HEK293T (cell line): ENCODE results near the gene CAMSAP1.

Experiments
- CTCF ChIA-PET: fragments of 350-600 bp; formaldehyde crosslinking; extraction: SDS; loops from one replicate; lab custom pipeline; 2021; ENCODE audit warnings: antibody characterized with exemption, inconsistent platforms; lab: Yijun Ruan, JAX
- POLR2A ChIA-PET: fragments of 350-600 bp; formaldehyde crosslinking; extraction: SDS; loops from one replicate; lab custom pipeline; 2020; ENCODE audit warnings: antibody characterized with exemption, inconsistent platforms; lab: Yijun Ruan, JAX
- DNase-seq: peaks from one replicate; pipeline ENCODE4 v3.0.0; 2012; ENCODE audit warnings: mixed read lengths; ENCODE audit errors: extremely low spot score
- ARNT ChIP-seq: fragments of 450-650 bp; IDR thresholded peaks from 2 replicates; pipeline ENCODE4 v1.6.1; 2017; ENCODE audit warnings: mild to moderate bottlenecking
- BHLHE40 ChIP-seq: fragments of 450-650 bp; IDR thresholded peaks from 2 replicates; pipeline ENCODE4 v1.6.1; 2016; ENCODE audit warnings: mild to moderate bottlenecking, moderate library complexity, borderline replicate concordance
- CTBP1 ChIP-seq: fragments of 450-650 bp; IDR thresholded peaks from 2 replicates; pipeline ENCODE4 v1.6.1; 2016; ENCODE audit warnings: borderline replicate concordance
- ELF4 ChIP-seq: fragments of 450-650 bp; IDR thresholded peaks from 2 replicates; pipeline ENCODE4 v1.6.1; 2017; ENCODE audit warnings: antibody characterized with exemption
- FOXA1 ChIP-seq: fragments of 450-650 bp; IDR thresholded peaks from 2 replicates; pipeline ENCODE4 v1.6.1; 2016; ENCODE audit warnings: mild to moderate bottlenecking
- FOXK2 ChIP-seq: fragments of 450-650 bp; IDR thresholded peaks from 2 replicates; pipeline ENCODE4 v1.6.1; 2016; ENCODE audit warnings: mild to moderate bottlenecking
- FOXM1 ChIP-seq: fragments of 450-650 bp; IDR thresholded peaks from 2 replicates; pipeline ENCODE4 v1.6.1; 2017; ENCODE audit warnings: mild to moderate bottlenecking, borderline replicate concordance
- HDGF ChIP-seq: fragments of 450-650 bp; IDR thresholded peaks from 2 replicates; pipeline ENCODE4 v1.6.1; 2017; ENCODE audit warnings: antibody characterized with exemption, borderline replicate concordance
- L3MBTL2 ChIP-seq: fragments of 450-650 bp; conservative IDR thresholded peaks from 2 replicates; pipeline ENCODE4 v1.6.1; 2016; ENCODE audit warnings: mild to moderate bottlenecking
- LEF1 ChIP-seq: fragments of 450-650 bp; IDR thresholded peaks from 2 replicates; pipeline ENCODE4 v1.6.1; 2017; ENCODE audit warnings: mild to moderate bottlenecking, borderline replicate concordance
- NFRKB ChIP-seq: fragments of 450-650 bp; IDR thresholded peaks from 2 replicates; pipeline ENCODE4 v1.6.1; 2016; ENCODE audit warnings: mild to moderate bottlenecking, moderate library complexity
- PKNOX1 ChIP-seq: fragments of 450-650 bp; IDR thresholded peaks from 2 replicates; pipeline ENCODE4 v1.6.1; 2016
- SP1 ChIP-seq: fragments of 450-650 bp; IDR thresholded peaks from 2 replicates; pipeline ENCODE4 v1.6.1; 2017
- SUZ12 ChIP-seq: fragments of 450-650 bp; IDR thresholded peaks from 2 replicates; pipeline ENCODE4 v1.6.1; 2016; ENCODE audit warnings: mild to moderate bottlenecking
- TARDBP ChIP-seq: fragments of 450-650 bp; IDR thresholded peaks from 2 replicates; pipeline ENCODE4 v1.6.1; 2016
- ZNF384 ChIP-seq: fragments of 450-650 bp; IDR thresholded peaks from 2 replicates; pipeline ENCODE4 v1.6.1; 2016

Gene CAMSAP1

GRCh38 chr9:135926402-135927194 is 19.3 kb upstream of the CAMSAP1 start:
- DNase-seq = no peak
- ChIA-PET CTCF (no interaction called here), POLR2A (no interaction called here)
- no peak for TF ChIP-seq ARNT
- TF ChIP-seq LEF1 = no peak
- no peak for TF ChIP-seq BHLHE40
- no peak for TF ChIP-seq L3MBTL2
- no peak for TF ChIP-seq SP1
- no peak for TF ChIP-seq ELF4
- TF ChIP-seq FOXM1 = no peak
- no peak for TF ChIP-seq TARDBP
- TF ChIP-seq SUZ12 = no peak
- TF ChIP-seq ZNF384 = no peak
- TF ChIP-seq CTBP1 = no peak

- DNase-seq = no peak
- POLR2A ChIA-PET = no interaction called here
- TF ChIP-seq FOXM1 (no peak), FOXK2 (no peak)
- CTCF ChIA-PET = no interaction called here
These were observed 18.3 kb upstream of the CAMSAP1 start for GRCh38 chr9:135925496-135926133.

GRCh38 chr9:135924628-135925338 is 17.4 kb upstream of the CAMSAP1 start:
- no peak for DNase-seq
- ChIA-PET CTCF (no interaction called here), POLR2A (no interaction called here)
- TF ChIP-seq ARNT (no peak), FOXM1 (no peak), CTBP1 (no peak), SP1 (no peak), TARDBP (no peak), ELF4 (no peak), SUZ12 (no peak), PKNOX1 (no peak), FOXK2 (no peak)

- CTCF ChIA-PET = no interaction called here
- no peak for DNase-seq
- TF ChIP-seq FOXA1 (no peak), CTBP1 (no peak), LEF1 (no peak), HDGF (no peak), L3MBTL2 (no peak), FOXK2 (no peak)
- POLR2A ChIA-PET = no interaction called here
These were observed 16.2 kb upstream of the CAMSAP1 start for GRCh38 chr9:135923508-135923907.

GRCh38 chr9:135921749-135922310 is 14.5 kb upstream of the CAMSAP1 start:
- CTCF ChIA-PET = no interaction called here
- DNase-seq = no peak
- POLR2A ChIA-PET = interaction anchor here (1.0 kb wide), 1 partner anchor 15 kb away, joined by 3 read pairs; the partner anchor contains the start of gene CAMSAP1
- TF ChIP-seq ARNT = no peak
- no peak for TF ChIP-seq BHLHE40
- no peak for TF ChIP-seq PKNOX1
- no peak for TF ChIP-seq LEF1
- TF ChIP-seq FOXM1 = no peak
- no peak for TF ChIP-seq FOXK2
- no peak for TF ChIP-seq TARDBP
- TF ChIP-seq L3MBTL2 = no peak
- TF ChIP-seq CTBP1 = no peak
- TF ChIP-seq ZNF384 = no peak
- no peak for TF ChIP-seq NFRKB
- TF ChIP-seq FOXA1 = no peak
- no peak for TF ChIP-seq SUZ12
- TF ChIP-seq HDGF = no peak
- TF ChIP-seq SP1 = no peak
- no peak for TF ChIP-seq ELF4

GRCh38 chr9:135920973-135921585 is 13.7 kb upstream of the CAMSAP1 start:
- no peak for DNase-seq
- ChIA-PET CTCF (no interaction called here), POLR2A (interaction anchor here (1.0 kb wide), 1 partner anchor 14 kb away, joined by 3 read pairs; the partner anchor contains the start of gene CAMSAP1)
- TF ChIP-seq L3MBTL2 (no peak), HDGF (no peak)
